HepG2 (cell line): ENCODE measurements around the gene CCT6A. TPM values are rescaled to one million over a fixed set of nuclear protein-coding genes. Genes with fewer than 3 reads are reported as not detected.

Source experiments
- AHR ChIP-seq: IDR thresholded peaks from 2 replicates; pipeline ENCODE4 v1.6.1; 2018; ENCODE audit warnings: missing genetic modification reagents, missing compliant biosample characterization
- FOXK2 ChIP-seq: fragments of 450-650 bp; IDR thresholded peaks from 2 replicates; pipeline ENCODE4 v1.6.1; 2016
- FOXO4 ChIP-seq: sonication (generic); formaldehyde crosslinking; conservative IDR thresholded peaks from 2 replicates; pipeline ENCODE4 v1.8.1; 2023; ENCODE audit warnings: missing genetic modification reagents
- FOXP4 ChIP-seq: sonication (generic); formaldehyde crosslinking; IDR thresholded peaks from 2 replicates; pipeline ENCODE4 v1.4.0; 2020; ENCODE audit warnings: missing genetic modification reagents
- GLMP ChIP-seq: sonication (generic); formaldehyde crosslinking; IDR thresholded peaks from 2 replicates; pipeline ENCODE4 v1.9.0; 2021; ENCODE audit warnings: missing genetic modification reagents, mild to moderate bottlenecking, borderline replicate concordance
- HIVEP1 ChIP-seq: sonication (generic); formaldehyde crosslinking; IDR thresholded peaks from 2 replicates; pipeline ENCODE4 v1.4.0; 2020; ENCODE audit warnings: mild to moderate bottlenecking, missing genetic modification reagents
- KLF15 ChIP-seq: sonication (generic); formaldehyde crosslinking; IDR thresholded peaks from 2 replicates; pipeline ENCODE4 v1.8.1; 2023; ENCODE audit warnings: borderline replicate concordance, mild to moderate bottlenecking, inconsistent platforms, missing genetic modification reagents, mixed read lengths
- MTF1 ChIP-seq: sonication (generic); formaldehyde crosslinking; IDR thresholded peaks from 2 replicates; pipeline ENCODE4 v1.5.0; 2020; ENCODE audit warnings: missing genetic modification reagents
- ONECUT2 ChIP-seq: sonication (generic); formaldehyde crosslinking; IDR thresholded peaks from 2 replicates; pipeline ENCODE4 v1.4.0; 2020; ENCODE audit warnings: missing genetic modification reagents
- PAXIP1 ChIP-seq: sonication (generic); formaldehyde crosslinking; conservative IDR thresholded peaks from 2 replicates; pipeline ENCODE4 v1.4.0; 2020; ENCODE audit warnings: mild to moderate bottlenecking, missing genetic modification reagents, moderate library complexity
- PLRG1 ChIP-seq: fragments of 450-650 bp; conservative IDR thresholded peaks from 2 replicates; pipeline ENCODE4 v1.6.1; 2016
- RAD21 ChIP-seq: fragments of 450-650 bp; formaldehyde crosslinking; IDR thresholded peaks from 2 replicates; pipeline ENCODE4 v1.5.0; 2020; ENCODE audit warnings: mild to moderate bottlenecking
- RAD51 ChIP-seq: fragments of 450-650 bp; IDR thresholded peaks from 2 replicates; pipeline ENCODE4 v1.6.1; 2016; ENCODE audit warnings: borderline replicate concordance
- RNF219 ChIP-seq: sonication (generic); formaldehyde crosslinking; IDR thresholded peaks from 2 replicates; pipeline ENCODE4 v1.5.0; 2020; ENCODE audit warnings: mild to moderate bottlenecking, missing genetic modification reagents
- SYNCRIP ChIP-seq: fragments of 200-400 bp; formaldehyde crosslinking; IDR thresholded peaks from 2 replicates; pipeline ENCODE4 v1.6.1; 2018; ENCODE audit warnings: mild to moderate bottlenecking, low read depth, low read length; ENCODE audit not compliant: insufficient read depth
- ZFP1 ChIP-seq: IDR thresholded peaks from 2 replicates; pipeline ENCODE4 v1.6.1; 2016
- ZNF547 ChIP-seq: sonication (generic); formaldehyde crosslinking; IDR thresholded peaks from 2 replicates; pipeline ENCODE4 v1.5.1; 2020; ENCODE audit warnings: mild to moderate bottlenecking, missing genetic modification reagents
- ZNF570 ChIP-seq: sonication (generic); formaldehyde crosslinking; IDR thresholded peaks from 2 replicates; pipeline ENCODE4 v1.4.0; 2020; ENCODE audit warnings: mild to moderate bottlenecking, missing genetic modification reagents, borderline replicate concordance
- ZNF766 ChIP-seq: sonication (generic); formaldehyde crosslinking; IDR thresholded peaks from 2 replicates; pipeline ENCODE4 v1.5.0; 2020; ENCODE audit warnings: missing genetic modification reagents, borderline replicate concordance
- polyA plus RNA-seq, 8 experiments: library from polyadenylated mRNA; depleted of rRNA in 3 of 8; stranded (reverse) in 7 of 8; unstranded in 1 of 8; fragments of >200 nt; fragmentation: Illumina TruSeq in 4 of 8; extraction: Trizol in 4 of 8; gene quantifications; 2 replicates each; pipeline versions ENCODE4 v1.2.1 to v1.2.3, GENCODE V29; 2011 to 2016; ENCODE audit warnings: low read depth in 4 of 8, missing spikeins in 1 of 8, mixed read lengths in 1 of 8; ENCODE audit not compliant: insufficient read depth in 1 of 8
- total RNA-seq, 5 experiments: library from RNA; depleted of rRNA; stranded (reverse); fragments of >200 nt; fragmentation: Illumina TruSeq; extraction: Trizol; gene quantifications; 2 replicates each; pipeline ENCODE4 v1.2.3, GENCODE V29; 2016; ENCODE audit warnings: low read depth in 1 of 5

The CCT6A gene
- total and polyA plus RNA-seq, 2 of the 13 experiments (the other 11 are each of a cell fraction or from before 2014, with no cell fraction given), result 219 to 292 TPM

GRCh38 chr7:56106108-56107073 lies 54.8 kb downstream of the CCT6A start, which contains the start of gene CHCHD2 (continued):
- TF ChIP-seq PAXIP1 (CRISPR knock-in tag) (peak; percentile 30; the same call in 1 of the 2 replicates), KLF15 (CRISPR knock-in tag) (no peak), ONECUT2 (CRISPR knock-in tag) (no peak), RAD21 (CRISPR knock-in tag) (no peak; the same call in 1 of the 2 replicates), RAD51 (no peak), HIVEP1 (CRISPR knock-in tag) (peak; percentile 74; the same call in 1 of the 2 replicates), MTF1 (CRISPR knock-in tag) (no peak), ZFP1 (no peak), FOXO4 (CRISPR knock-in tag) (0 out of 2 replicates have a peak, but pooled peaks have one; percentile 47), SYNCRIP (no peak), ZNF570 (CRISPR knock-in tag) (no peak), RNF219 (CRISPR knock-in tag) (no peak), ZNF766 (no peak), PLRG1 (no peak), FOXP4 (CRISPR knock-in tag) (no peak; the same call in 1 of the 2 replicates), FOXK2 (no peak), AHR (CRISPR knock-in tag) (peak; percentile 90; the same call in 1 of the 2 replicates), GLMP (CRISPR knock-in tag) (no peak), ZNF547 (peak; percentile 76; the same call in 1 of the 2 replicates)
